AG10803 (cell line): ENCODE results near the gene FRMD1.

ENCODE experiments used
- DNase-seq: peaks from one replicate; pipeline ENCODE4 v3.0.0; 2010; ENCODE audit warnings: low read depth
- H3K4me3 ChIP-seq: 2 replicates; pipeline ENCODE4 v1.5.1; 2011; ENCODE audit warnings: mild to moderate bottlenecking, low read length, control low read depth
- TF ChIP-seq, protein P1 (sequence below): conservative IDR thresholded peaks from 2 replicates; pipeline ENCODE4 v1.5.1; 2011; ENCODE audit warnings: mild to moderate bottlenecking, low read length, control low read depth, inconsistent platforms

Gene FRMD1

GRCh38 chr6:168073937-168074730, 4.9 kb downstream of the FRMD1 start:
- no peak overlapping the region for H3K4me3 ChIP-seq
- DNase-seq: no peak
- TF ChIP-seq, protein P1, sequence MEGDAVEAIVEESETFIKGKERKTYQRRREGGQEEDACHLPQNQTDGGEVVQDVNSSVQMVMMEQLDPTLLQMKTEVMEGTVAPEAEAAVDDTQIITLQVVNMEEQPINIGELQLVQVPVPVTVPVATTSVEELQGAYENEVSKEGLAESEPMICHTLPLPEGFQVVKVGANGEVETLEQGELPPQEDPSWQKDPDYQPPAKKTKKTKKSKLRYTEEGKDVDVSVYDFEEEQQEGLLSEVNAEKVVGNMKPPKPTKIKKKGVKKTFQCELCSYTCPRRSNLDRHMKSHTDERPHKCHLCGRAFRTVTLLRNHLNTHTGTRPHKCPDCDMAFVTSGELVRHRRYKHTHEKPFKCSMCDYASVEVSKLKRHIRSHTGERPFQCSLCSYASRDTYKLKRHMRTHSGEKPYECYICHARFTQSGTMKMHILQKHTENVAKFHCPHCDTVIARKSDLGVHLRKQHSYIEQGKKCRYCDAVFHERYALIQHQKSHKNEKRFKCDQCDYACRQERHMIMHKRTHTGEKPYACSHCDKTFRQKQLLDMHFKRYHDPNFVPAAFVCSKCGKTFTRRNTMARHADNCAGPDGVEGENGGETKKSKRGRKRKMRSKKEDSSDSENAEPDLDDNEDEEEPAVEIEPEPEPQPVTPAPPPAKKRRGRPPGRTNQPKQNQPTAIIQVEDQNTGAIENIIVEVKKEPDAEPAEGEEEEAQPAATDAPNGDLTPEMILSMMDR: no peak

GRCh38 chr6:168072730-168073129, 6.3 kb downstream of the FRMD1 start:
- no peak for DNase-seq
- TF ChIP-seq, protein P1: no peak

DNA sequence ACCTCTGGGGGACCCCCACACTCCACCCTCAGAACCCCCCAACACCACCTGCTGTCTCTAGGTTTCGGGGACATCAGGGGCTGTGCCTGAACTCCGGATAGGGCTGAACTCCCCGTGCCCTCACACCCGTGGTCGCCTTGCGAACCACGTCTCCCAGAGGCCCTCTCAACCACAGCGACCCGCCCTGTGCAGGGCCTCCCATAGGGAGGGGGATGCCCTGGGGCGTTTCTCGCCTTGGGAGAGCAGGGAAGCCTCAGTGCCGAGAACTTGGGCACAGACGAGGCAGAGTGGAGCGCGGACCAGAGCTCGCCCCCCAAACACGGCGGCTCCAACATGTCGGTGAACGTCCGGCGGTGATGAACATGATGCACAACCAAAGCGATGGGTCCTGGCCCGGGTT, 6.8 kb downstream of the FRMD1 start:
- TF ChIP-seq, protein P1: no peak
- no peak overlapping the region for H3K4me3 ChIP-seq
- DNase-seq: no peak

More at GRCh38 chr6:168072730-168073129, 6.3 kb downstream of the FRMD1 start:
- H3K4me3 ChIP-seq: no peak overlapping the region

- TF ChIP-seq, protein P1: no peak
- H3K4me3 ChIP-seq: no peak overlapping the region
- DNase-seq: no peak
Measured at GRCh38 chr6:168071620-168072019, 7.4 kb downstream of the FRMD1 start.

DNA sequence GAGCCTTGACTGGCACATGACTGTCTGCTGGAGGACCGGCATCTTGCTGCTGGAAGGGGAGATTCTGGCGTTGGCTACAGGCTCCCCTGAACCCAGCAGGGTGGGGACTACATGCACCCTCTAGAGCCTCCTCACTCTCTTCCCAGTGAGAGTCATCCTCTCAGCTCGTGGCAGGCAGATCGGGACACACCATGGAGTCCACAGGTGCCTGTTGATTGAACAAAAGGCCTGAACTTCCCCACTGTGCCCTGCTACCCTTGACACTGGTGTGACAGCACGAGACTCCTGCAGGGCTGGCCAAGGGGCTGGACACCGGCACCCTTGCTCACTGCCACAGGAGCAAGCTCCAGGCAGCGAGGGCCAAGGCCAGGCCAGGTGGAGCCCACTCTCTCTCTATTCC, 8.2 kb downstream of the FRMD1 start:
- TF ChIP-seq, protein P1: no peak
- no peak for DNase-seq
- no peak overlapping the region for H3K4me3 ChIP-seq

GRCh38 chr6:168067081-168067759, 11.8 kb downstream of the FRMD1 start:
- TF ChIP-seq, protein P1: no peak
- no peak for DNase-seq
- H3K4me3 ChIP-seq: no peak overlapping the region
